ENCODE measurements around the gene CNTNAP2. TPM values are rescaled to one million over a fixed set of nuclear protein-coding genes. Genes with fewer than 3 reads are reported as not detected.

The CNTNAP2 gene
- total RNA-seq, 4 donors from 2014 or later, result not detected

GRCh38 chr7:148380596-148381419 lies 2264.2 kb downstream of the CNTNAP2 start:
- no peaks in the 10 kb centered on the region for H3K27me3 ChIP-seq
- TF ChIP-seq CTCF (IDR thresholded peaks at IDR 0.05 in 4 of 5, conservative IDR thresholded peaks at IDR 0.05 in 1 of 5), result no peak
- TF ChIP-seq POLR2A (IDR thresholded peaks at IDR 0.05), result no peak
- intact Hi-C loops (cut with DNase I; ENCODE audit: low total_unique reads) (no loop called here), in situ Hi-C loops (cut with MboI; ENCODE audit: low sequenced_read_pairs in 4 of 4) (no loop called here)
- no peaks in the 10 kb centered on the region for H3K36me3 ChIP-seq
- ATAC-seq, result no peak
- H3K4me3 ChIP-seq, result no peak overlapping the region
- no peak overlapping the region for H3K27ac ChIP-seq
- H3K4me1 ChIP-seq, result no peaks in the 10 kb centered on the region
- no peaks in the 10 kb centered on the region for H3K9me3 ChIP-seq
- DNase-seq, result no peak

GRCh38 chr7:148382596-148382995 lies 2266.0 kb downstream of the CNTNAP2 start:
- H3K36me3 ChIP-seq, result no peaks in the 10 kb centered on the region
- in situ Hi-C loops (cut with MboI; ENCODE audit: low sequenced_read_pairs in 4 of 4), result no loop called here
- no peak overlapping the region for H3K27ac ChIP-seq
- intact Hi-C loops (cut with DNase I; ENCODE audit: low total_unique reads), result no loop called here
- no peak for DNase-seq
- no peak overlapping the region for H3K4me3 ChIP-seq
- H3K4me1 ChIP-seq, result no peaks in the 10 kb centered on the region
- H3K27me3 ChIP-seq, result no peaks in the 10 kb centered on the region
- TF ChIP-seq CTCF (IDR thresholded peaks at IDR 0.05 in 4 of 5, conservative IDR thresholded peaks at IDR 0.05 in 1 of 5) (no peak), POLR2A (IDR thresholded peaks at IDR 0.05) (no peak)
- no peak for ATAC-seq
- H3K9me3 ChIP-seq, result no peaks in the 10 kb centered on the region

GRCh38 chr7:148383651-148384050 lies 2267.1 kb downstream of the CNTNAP2 start:
- no peaks in the 10 kb centered on the region for H3K9me3 ChIP-seq
- H3K27ac ChIP-seq, result no peak overlapping the region
- TF ChIP-seq POLR2A (IDR thresholded peaks at IDR 0.05), result no peak
- TF ChIP-seq CTCF (IDR thresholded peaks at IDR 0.05 in 4 of 5, conservative IDR thresholded peaks at IDR 0.05 in 1 of 5), result no peak
- ATAC-seq (no peak), DNase-seq (no peak)
- no peaks in the 10 kb centered on the region for H3K36me3 ChIP-seq
- no peaks in the 10 kb centered on the region for H3K27me3 ChIP-seq
- in situ Hi-C loops (cut with MboI; ENCODE audit: low sequenced_read_pairs in 4 of 4), result no loop called here
- intact Hi-C loops (cut with DNase I; ENCODE audit: low total_unique reads), result no loop called here
- no peak overlapping the region for H3K4me3 ChIP-seq
- no peaks in the 10 kb centered on the region for H3K4me1 ChIP-seq

- TF ChIP-seq CTCF (IDR thresholded peaks at IDR 0.05 in 4 of 5, conservative IDR thresholded peaks at IDR 0.05 in 1 of 5) (no peak), POLR2A (IDR thresholded peaks at IDR 0.05) (no peak)
- in situ Hi-C loops (cut with MboI; ENCODE audit: low sequenced_read_pairs in 4 of 4), result no loop called here
- ATAC-seq (no peak), DNase-seq (no peak)
- intact Hi-C loops (cut with DNase I; ENCODE audit: low total_unique reads), result no loop called here
- no peaks in the 10 kb centered on the region for H3K27me3 ChIP-seq
- no peaks in the 10 kb centered on the region for H3K9me3 ChIP-seq
- no peak overlapping the region for H3K27ac ChIP-seq
- H3K4me1 ChIP-seq, result no peaks in the 10 kb centered on the region
- no peaks in the 10 kb centered on the region for H3K36me3 ChIP-seq
- H3K4me3 ChIP-seq, result no peak overlapping the region
Measured at GRCh38 chr7:148385009-148385682, 2268.5 kb downstream of the CNTNAP2 start.

All from gastrocnemius medialis (tissue), 4 donors.